ENCODE results near the gene CCDC102A. TPM values are rescaled to one million over a fixed set of nuclear protein-coding genes. Genes with fewer than 3 reads are reported as not detected.

CCDC102A gene
- total and polyA plus RNA-seq, 8 donors: 1.7 to 14.5 (median 4.1) TPM; not detected in 1

- TF ChIP-seq POLR2AphosphoS5 (IDR thresholded peaks at IDR 0.05) (peak in 1 of 3 donors; percentile 64), EP300 (IDR thresholded peaks at IDR 0.05) (no peak)
- Histone ChIP-seq H3K4me1 (peaks cover 24 to 45% (median 37%) of the 10 kb centered on the region in 4 donors), H3K27ac (peak overlapping the region; percentile 50 to 73 (median 67)), H3K27me3 (no peaks in the 10 kb centered on the region), H3K36me3 (peaks cover 66 to 98% (median 97%) of the 10 kb centered on the region in 4 donors), H3K4me3 (no peak overlapping the region), H3K9me3 (no peaks in the 10 kb centered on the region)
- peak; percentile 64 to 84 for DNase-seq
- intact Hi-C loops (cut with DNase I; ENCODE audit: low total_unique reads): no loop called here
- 7 to 31% (median 14%) methylated on average over 6 of the region's 6 CpGs for WGBS, 5 donors
These were observed 65.7 kb downstream of the CCDC102A start for GRCh38 chr16:57470711-57471110.

- no peak for DNase-seq
- Histone ChIP-seq H3K9me3 (no peaks in the 10 kb centered on the region), H3K4me1 (peaks cover 24 to 50% (median 39%) of the 10 kb centered on the region in 4 donors), H3K27me3 (no peaks in the 10 kb centered on the region), H3K27ac (peak overlapping the region; percentile 3 to 73 (median 67)), H3K4me3 (no peak overlapping the region), H3K36me3 (peaks cover 64 to 100% (median 100%) of the 10 kb centered on the region in 4 donors)
- TF ChIP-seq POLR2A (IDR thresholded peaks at IDR 0.05): no peak
- no peak for TF ChIP-seq EP300 (IDR thresholded peaks at IDR 0.05)
- TF ChIP-seq POLR2AphosphoS5 (IDR thresholded peaks at IDR 0.05): no peak
- no peak for TF ChIP-seq CTCF (IDR thresholded peaks at IDR 0.05)
- intact Hi-C loops (cut with DNase I; ENCODE audit: low total_unique reads): no loop called here
- 67 to 79% (median 75%) methylated on average over 8 to 9 of the region's 9 CpGs for WGBS, 5 donors
These were observed 66.4 kb downstream of the CCDC102A start for GRCh38 chr16:57469917-57470470.

- H3K9me3 ChIP-seq: no peaks in the 10 kb centered on the region
- DNase-seq: no peak
- WGBS, 5 donors: 84 to 94% (median 90%) methylated on average over 11 of the region's 11 CpGs
- H3K4me1 ChIP-seq: peaks cover 26 to 60% (median 48%) of the 10 kb centered on the region in 4 donors
- TF ChIP-seq EP300 (IDR thresholded peaks at IDR 0.05): no peak
- peaks cover 62 to 100% (median 99%) of the 10 kb centered on the region in 4 donors for H3K36me3 ChIP-seq
- intact Hi-C loops (cut with DNase I; ENCODE audit: low total_unique reads): no loop called here
- no peaks in the 10 kb centered on the region for H3K27me3 ChIP-seq
- H3K27ac ChIP-seq: no peak overlapping the region
- no peak overlapping the region for H3K4me3 ChIP-seq
These were observed 67.3 kb downstream of the CCDC102A start for GRCh38 chr16:57469046-57469445.

- TF ChIP-seq POLR2A (IDR thresholded peaks at IDR 0.05): no peak
- no peak for TF ChIP-seq CTCF (IDR thresholded peaks at IDR 0.05)
- no peak for TF ChIP-seq EP300 (IDR thresholded peaks at IDR 0.05)
- TF ChIP-seq POLR2AphosphoS5 (IDR thresholded peaks at IDR 0.05): no peak
- intact Hi-C loops (cut with DNase I; ENCODE audit: low total_unique reads): no loop called here
- peaks cover 56 to 99% (median 97%) of the 10 kb centered on the region in 4 donors for H3K36me3 ChIP-seq
These were observed 68.0 kb downstream of the CCDC102A start for GRCh38 chr16:57468346-57468745.

GRCh38 chr16:57464523-57464922 is 71.8 kb downstream of the CCDC102A start:
- 87 to 100% (median 96%) methylated on average over 2 of the region's 2 CpGs for WGBS, 5 donors
- no peak overlapping the region for H3K4me3 ChIP-seq
- H3K27me3 ChIP-seq: no peaks in the 10 kb centered on the region
- no peak overlapping the region for H3K27ac ChIP-seq
- intact Hi-C loops (cut with DNase I; ENCODE audit: low total_unique reads): no loop called here
- peaks cover 13 to 33% (median 30%) of the 10 kb centered on the region in 4 donors for H3K4me1 ChIP-seq
- no peak for DNase-seq
- H3K9me3 ChIP-seq: no peaks in the 10 kb centered on the region
- TF ChIP-seq EP300 (IDR thresholded peaks at IDR 0.05) (no peak), CTCF (IDR thresholded peaks at IDR 0.05) (no peak), POLR2A (IDR thresholded peaks at IDR 0.05) (no peak), POLR2AphosphoS5 (IDR thresholded peaks at IDR 0.05) (no peak)
- H3K36me3 ChIP-seq: peaks cover 47 to 81% (median 79%) of the 10 kb centered on the region in 4 donors

More at GRCh38 chr16:57468346-57468745, 68.0 kb downstream of the CCDC102A start:
- Histone ChIP-seq H3K4me1 (peaks cover 33 to 63% (median 55%) of the 10 kb centered on the region in 4 donors), H3K27ac (no peak overlapping the region), H3K27me3 (no peaks in the 10 kb centered on the region), H3K4me3 (no peak overlapping the region), H3K9me3 (no peaks in the 10 kb centered on the region)
- 89 to 95% (median 90%) methylated on average over 2 of the region's 2 CpGs for WGBS, 5 donors
- no peak for DNase-seq
